Measurements from ENCODE around the gene TRIM7. TPM values are rescaled to one million over a fixed set of nuclear protein-coding genes. Genes with fewer than 3 reads are reported as not detected.

TRIM7 gene
- total RNA-seq, 1 donor from 2014 or later: 20.8 TPM

- FAIRE-seq (no peak), DNase-seq (ENCODE audit: low read depth) (no peak)
- Histone ChIP-seq H3K36me3 (ENCODE audit: control insufficient read depth, insufficient read depth, low read length) (peaks cover 3% of the 10 kb centered on the region), H3K4me3 (ENCODE audit: low read depth, low read length) (peak overlapping the region; percentile 75), H3K27me3 (ENCODE audit: control insufficient read depth, insufficient read depth, low read length) (no peaks in the 10 kb centered on the region)
- no peak for TF ChIP-seq CTCF (IDR thresholded peaks at IDR 0.05; ENCODE audit: insufficient read depth, low read length, severe bottlenecking)
Measured at GRCh38 chr5:181204113-181204825, 727 bp downstream of the TRIM7 start.

- peak overlapping the region; percentile 75 for H3K4me3 ChIP-seq (ENCODE audit: low read depth, low read length)
- H3K36me3 ChIP-seq (ENCODE audit: control insufficient read depth, insufficient read depth, low read length): peaks cover 7% of the 10 kb centered on the region
- DNase-seq (ENCODE audit: low read depth) (no peak), FAIRE-seq (no peak)
- no peaks in the 10 kb centered on the region for H3K27me3 ChIP-seq (ENCODE audit: control insufficient read depth, insufficient read depth, low read length)
- TF ChIP-seq CTCF (IDR thresholded peaks at IDR 0.05; ENCODE audit: insufficient read depth, low read length, severe bottlenecking): no peak
Measured at GRCh38 chr5:181203777-181204112, 1.3 kb downstream of the TRIM7 start.

GRCh38 chr5:181203093-181203711 lies 1.8 kb downstream of the TRIM7 start:
- no peak for FAIRE-seq
- Histone ChIP-seq H3K36me3 (ENCODE audit: control insufficient read depth, insufficient read depth, low read length) (peaks cover 7% of the 10 kb centered on the region), H3K27me3 (ENCODE audit: control insufficient read depth, insufficient read depth, low read length) (no peaks in the 10 kb centered on the region), H3K4me3 (ENCODE audit: low read depth, low read length) (peak overlapping the region; percentile 75)
- DNase-seq (ENCODE audit: low read depth): peak; percentile 71
- TF ChIP-seq CTCF (IDR thresholded peaks at IDR 0.05; ENCODE audit: insufficient read depth, low read length, severe bottlenecking): no peak

- Histone ChIP-seq H3K27me3 (ENCODE audit: control insufficient read depth, insufficient read depth, low read length) (no peaks in the 10 kb centered on the region), H3K4me3 (ENCODE audit: low read depth, low read length) (no peak overlapping the region), H3K36me3 (ENCODE audit: control insufficient read depth, insufficient read depth, low read length) (peaks cover 13% of the 10 kb centered on the region)
- DNase-seq (ENCODE audit: low read depth) (no peak), FAIRE-seq (no peak)
- TF ChIP-seq CTCF (IDR thresholded peaks at IDR 0.05; ENCODE audit: insufficient read depth, low read length, severe bottlenecking): no peak
Measured at GRCh38 chr5:181200816-181201215, 4.2 kb downstream of the TRIM7 start.

- DNase-seq (ENCODE audit: low read depth) (no peak), FAIRE-seq (peak; percentile 18)
- H3K27me3 ChIP-seq (ENCODE audit: control insufficient read depth, insufficient read depth, low read length): no peaks in the 10 kb centered on the region
- TF ChIP-seq CTCF (IDR thresholded peaks at IDR 0.05; ENCODE audit: insufficient read depth, low read length, severe bottlenecking): no peak
- H3K36me3 ChIP-seq (ENCODE audit: control insufficient read depth, insufficient read depth, low read length): peaks cover 17% of the 10 kb centered on the region
- H3K4me3 ChIP-seq (ENCODE audit: low read depth, low read length): no peak overlapping the region
Measured at GRCh38 chr5:181199881-181200638, 4.9 kb downstream of the TRIM7 start.

Data from bronchial epithelial cell (primary cell).